ENCODE data around the gene DPY19L1.
"Not testable (repeated sequence)": the region's sequence is repeated elsewhere in the genome, so short reads cannot be mapped to it uniquely, and the experiment has no call there.

The DPY19L1 gene

GRCh38 chr7:35037211-35037525 is at the start of gene DPY19L1:
Gene DPY19L1 (minus strand): TSS chr7:35037485. CDS start chr7:35037394, 91 bp downstream.
- no peak for DNase-seq

- DNase-seq = not testable (repeated sequence)
Measured at GRCh38 chr7:35079517-35079916, 42.2 kb upstream of the DPY19L1 start.

GRCh38 chr7:35074008-35074407 is 36.7 kb upstream of the DPY19L1 start:
- DNase-seq = peak; percentile 2

- peak; percentile 51 for DNase-seq
Measured at GRCh38 chr7:35072950-35073827, 35.9 kb upstream of the DPY19L1 start.

GRCh38 chr7:35069084-35069483 is 31.8 kb upstream of the DPY19L1 start:
- not testable (repeated sequence) for DNase-seq

- not testable (repeated sequence) for DNase-seq
Measured at GRCh38 chr7:35065382-35065781, 28.1 kb upstream of the DPY19L1 start.

GRCh38 chr7:35058571-35058970 is 21.3 kb upstream of the DPY19L1 start:
- DNase-seq = not testable (repeated sequence)

- not testable (repeated sequence) for DNase-seq
Measured at GRCh38 chr7:35057505-35058451, 20.5 kb upstream of the DPY19L1 start.

- not testable (repeated sequence) for DNase-seq
Measured at GRCh38 chr7:35055733-35056132, 18.4 kb upstream of the DPY19L1 start.

- DNase-seq = not testable (repeated sequence)
Measured at GRCh38 chr7:35053488-35054175, 16.3 kb upstream of the DPY19L1 start.

GRCh38 chr7:35048390-35048789 is 11.1 kb upstream of the DPY19L1 start:
- not testable (repeated sequence) for DNase-seq

GRCh38 chr7:35047912-35048305 is 10.6 kb upstream of the DPY19L1 start:
- not testable (repeated sequence) for DNase-seq

- not testable (repeated sequence) for DNase-seq
Measured at GRCh38 chr7:35047263-35047911, 10.1 kb upstream of the DPY19L1 start.

- DNase-seq = not testable (repeated sequence)
Measured at GRCh38 chr7:35043301-35043700, 6.0 kb upstream of the DPY19L1 start.

GRCh38 chr7:35040906-35041305 is 3.6 kb upstream of the DPY19L1 start:
- DNase-seq = no peak

- no peak for DNase-seq
Measured at GRCh38 chr7:35039343-35039742, 2.1 kb upstream of the DPY19L1 start.

- DNase-seq = peak; percentile 20
Measured at GRCh38 chr7:35038354-35038753, 1.1 kb upstream of the DPY19L1 start.

GRCh38 chr7:35037526-35038341 is 449 bp upstream of the DPY19L1 start:
- peak; percentile 95 for DNase-seq

- peak; percentile 64 for DNase-seq
Measured at GRCh38 chr7:35036361-35037171, 719 bp downstream of the DPY19L1 start.

- DNase-seq = peak; percentile 80
Measured at GRCh38 chr7:35035511-35035961, 1.7 kb downstream of the DPY19L1 start.

Measured in NCI-H146 (cell line).